Mesenchymal stem cell (in vitro differentiated cells and primary cell): ENCODE results near the gene CBX4.

ENCODE experiments used
- DNase-seq: peaks from one replicate; pipeline ENCODE4 v3.0.0-alpha.2; 2013
- H2AFZ ChIP-seq: one replicate; pipeline ENCODE4 v1.6.1; 2013; ENCODE audit warnings: low read depth, mild to moderate bottlenecking, control low read depth, inconsistent platforms, low read length, moderate library complexity
- H2AK5ac ChIP-seq: 2 replicates; pipeline ENCODE4 v1.6.1; 2013; ENCODE audit warnings: low read length, moderate library complexity, mild to moderate bottlenecking, inconsistent platforms; ENCODE audit not compliant: severe bottlenecking
- H2BK120ac ChIP-seq: one replicate; pipeline ENCODE4 v1.6.1; 2013; ENCODE audit warnings: low read depth, mild to moderate bottlenecking, inconsistent platforms, low read length, moderate library complexity
- H2BK12ac ChIP-seq, 2 experiments: one replicate each; pipeline ENCODE4 v1.6.1; 2013; ENCODE audit warnings: inconsistent platforms in 2 of 2, low read length in 2 of 2, mild to moderate bottlenecking in 2 of 2, moderate library complexity in 2 of 2, control low read depth in 1 of 2
- H2BK15ac ChIP-seq: one replicate; pipeline ENCODE4 v1.6.1; 2013; ENCODE audit warnings: mild to moderate bottlenecking, low read depth, inconsistent platforms; ENCODE audit not compliant: poor library complexity, severe bottlenecking
- H2BK5ac ChIP-seq: 2 replicates; pipeline ENCODE4 v1.6.1; 2013; ENCODE audit warnings: low read depth, mild to moderate bottlenecking, low read length, control low read depth, inconsistent platforms; ENCODE audit not compliant: poor library complexity, severe bottlenecking
- H3K14ac ChIP-seq, 2 experiments: one replicate each; pipeline ENCODE4 v1.6.1; 2013; ENCODE audit warnings: inconsistent platforms in 2 of 2, low read length in 2 of 2, control low read depth in 1 of 2, mild to moderate bottlenecking in 1 of 2, moderate library complexity in 1 of 2
- H3K18ac ChIP-seq, 2 experiments: one replicate each; pipeline ENCODE4 v1.6.1; 2013; ENCODE audit warnings: inconsistent platforms in 2 of 2, low read length in 2 of 2, control low read depth in 1 of 2, low read depth in 1 of 2, mild to moderate bottlenecking in 1 of 2
- H3K23ac ChIP-seq, 2 experiments: one replicate each; pipeline ENCODE4 v1.6.1; 2013; ENCODE audit warnings: inconsistent platforms in 2 of 2, low read length in 2 of 2, mild to moderate bottlenecking in 2 of 2, moderate library complexity in 2 of 2, control low read depth in 1 of 2
- H3K27ac ChIP-seq: 2 replicates; pipeline ENCODE4 v1.5.1; 2013; ENCODE audit warnings: mild to moderate bottlenecking, moderate library complexity, low read length, control low read depth, inconsistent platforms; ENCODE audit not compliant: poor library complexity, severe bottlenecking
- H3K27me3 ChIP-seq, 2 experiments: 2 replicates each; pipeline versions ENCODE4 v1.6.1 to v1.7.0; 2013; ENCODE audit warnings: low read length in 2 of 2, mild to moderate bottlenecking in 2 of 2, moderate library complexity in 2 of 2, control low read depth in 1 of 2, inconsistent platforms in 1 of 2; ENCODE audit not compliant: control insufficient read depth in 1 of 2, insufficient read depth in 1 of 2
- H3K36me3 ChIP-seq, 2 experiments: 2 replicates each; pipeline versions ENCODE4 v1.6.1 to v1.7.0; 2013; ENCODE audit warnings: low read length in 2 of 2, control low read depth in 1 of 2, inconsistent platforms in 1 of 2, low read depth in 1 of 2, mild to moderate bottlenecking in 1 of 2; ENCODE audit not compliant: insufficient read depth in 2 of 2, control insufficient read depth in 1 of 2
- H3K4ac ChIP-seq, 2 experiments: one replicate each; pipeline ENCODE4 v1.6.1; 2013; ENCODE audit warnings: inconsistent platforms in 2 of 2, low read length in 2 of 2, mild to moderate bottlenecking in 2 of 2, moderate library complexity in 2 of 2, control low read depth in 1 of 2, low read depth in 1 of 2
- H3K4me1 ChIP-seq: 2 replicates; pipeline ENCODE4 v1.6.1; 2013; ENCODE audit warnings: low read depth, low read length, control low read depth; ENCODE audit not compliant: control insufficient read depth, insufficient read depth
- H3K4me2 ChIP-seq: 2 replicates; pipeline ENCODE4 v1.6.1; 2013; ENCODE audit warnings: low read length, mild to moderate bottlenecking, inconsistent platforms; ENCODE audit not compliant: poor library complexity, severe bottlenecking
- H3K4me3 ChIP-seq, 2 experiments: 2 replicates each; pipeline versions ENCODE4 v1.5.1 to v1.7.0; 2013; ENCODE audit warnings: low read length in 2 of 2, mild to moderate bottlenecking in 2 of 2, control low read depth in 1 of 2, low read depth in 1 of 2; ENCODE audit not compliant: insufficient read depth in 1 of 2
- H3K79me1 ChIP-seq: replicated peaks from 2 replicates; pipeline ENCODE4 v1.6.1; 2013; ENCODE audit warnings: mild to moderate bottlenecking, control low read depth, low read length, inconsistent platforms; ENCODE audit not compliant: poor library complexity, severe bottlenecking
- H3K9ac ChIP-seq: 2 replicates; pipeline ENCODE4 v1.7.0; 2013; ENCODE audit warnings: mild to moderate bottlenecking, low read length, moderate library complexity
- H3K9me3 ChIP-seq: 2 replicates; pipeline ENCODE4 v1.7.0; 2013; ENCODE audit warnings: mild to moderate bottlenecking, low read length; ENCODE audit not compliant: control insufficient read depth
- H4K8ac ChIP-seq: one replicate; pipeline ENCODE4 v1.6.1; 2013; ENCODE audit warnings: inconsistent platforms, mild to moderate bottlenecking, low read length, moderate library complexity
- H4K91ac ChIP-seq: one replicate; pipeline ENCODE4 v1.6.1; 2013; ENCODE audit warnings: mild to moderate bottlenecking, low read length, inconsistent platforms
- WGBS: methylation state at CpG from one replicate; pipeline ENCODE4 v1.1.7; 2013; ENCODE audit warnings: mixed read lengths; 5-methylcytosine and 5-hydroxymethylcytosine counted together

CBX4 gene

DNA sequence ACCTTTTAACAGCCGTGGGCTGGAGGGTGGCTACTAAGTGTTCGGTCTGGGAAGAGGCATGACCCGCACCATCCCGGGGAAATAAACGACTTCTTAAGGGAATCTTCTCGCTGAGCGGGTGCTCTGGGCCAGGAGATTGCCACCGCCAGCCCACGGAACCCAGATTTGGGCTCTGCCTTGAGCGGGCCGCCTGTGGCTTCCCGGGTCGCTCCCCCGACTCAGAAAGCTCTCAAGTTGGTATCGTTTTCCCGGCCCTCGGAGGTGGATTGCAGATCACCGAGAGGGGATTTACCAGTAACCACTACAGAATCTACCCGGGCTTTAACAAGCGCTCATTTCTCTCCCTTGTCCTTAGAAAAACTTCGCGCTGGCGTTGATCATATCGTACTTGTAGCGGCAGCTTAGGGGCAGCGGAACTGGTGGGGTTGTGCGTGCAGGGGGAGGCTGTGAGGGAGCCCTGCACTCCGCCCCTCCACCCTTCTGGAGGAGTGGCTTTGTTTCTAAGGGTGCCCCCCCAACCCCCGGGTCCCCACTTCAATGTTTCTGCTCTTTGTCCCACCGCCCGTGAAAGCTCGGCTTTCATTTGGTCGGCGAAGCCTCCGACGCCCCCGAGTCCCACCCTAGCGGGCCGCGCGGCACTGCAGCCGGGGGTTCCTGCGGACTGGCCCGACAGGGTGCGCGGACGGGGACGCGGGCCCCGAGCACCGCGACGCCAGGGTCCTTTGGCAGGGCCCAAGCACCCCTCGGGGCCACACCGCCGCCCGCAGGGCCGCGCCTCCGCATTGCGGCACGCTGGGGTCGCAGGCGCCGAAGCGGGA, 3.6 kb upstream of the CBX4 start:
- Histone ChIP-seq H3K18ac (peak overlapping the region; percentile 64 to 98), H3K79me1 (peaks cover 2% of the 10 kb centered on the region), H3K4me3 (peak overlapping the region; percentile 53 to 72), H3K4me1 (peaks cover 44% of the 10 kb centered on the region), H2BK5ac (no peak overlapping the region), H3K27ac (no peak overlapping the region), H3K4me2 (peak overlapping the region; percentile 75), H3K9me3 (no peaks in the 10 kb centered on the region), H2BK120ac (no peak overlapping the region), H3K14ac (peak overlapping the region in 1 of 2 experiments; percentile 47), H2BK12ac (peak overlapping the region; percentile 39 to 61), H4K8ac (peak overlapping the region; percentile 38), H3K36me3 (no peaks in the 10 kb centered on the region), H4K91ac (no peak overlapping the region), H3K4ac (peak overlapping the region in 1 of 2 experiments; percentile 64), H2AFZ (no peak overlapping the region), H2BK15ac (peak overlapping the region; percentile 89), H3K27me3 (peaks cover 35 to 38% of the 10 kb centered on the region in 2 experiments), H3K9ac (no peak overlapping the region), H3K23ac (peak overlapping the region in 1 of 2 experiments; percentile 81), H2AK5ac (no peak overlapping the region)
- peak; percentile 59 for DNase-seq
- 1% methylated on average over 51 of the region's 66 CpGs for WGBS

DNA sequence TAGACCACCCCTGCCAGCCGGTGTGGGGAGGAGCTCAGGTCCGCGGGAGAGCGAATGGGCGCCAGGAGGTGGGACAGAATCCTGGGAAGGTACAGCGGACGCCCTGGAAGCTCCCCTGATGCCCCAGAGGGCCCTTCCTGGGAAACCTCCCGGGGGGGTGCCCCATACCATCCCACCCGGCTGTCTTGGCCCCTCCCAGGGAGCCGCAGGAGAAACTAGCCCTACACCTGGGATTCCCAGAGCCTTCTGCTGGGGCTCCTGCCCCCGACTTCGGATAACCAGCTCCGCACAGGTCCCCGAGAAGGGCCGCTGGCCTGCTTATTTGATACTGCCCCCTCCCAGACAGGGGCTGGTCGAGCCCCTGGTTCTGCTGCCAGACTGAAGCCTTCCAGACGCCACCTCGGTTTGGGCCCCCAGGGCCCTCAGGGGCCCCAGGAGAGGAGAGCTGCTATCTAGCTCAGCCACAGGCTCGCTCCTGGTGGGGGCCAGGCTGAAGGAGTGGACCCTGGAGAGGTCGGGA, 3.0 kb upstream of the CBX4 start:
- Histone ChIP-seq H2BK5ac (no peak overlapping the region), H3K4me3 (no peak overlapping the region), H3K27me3 (peaks cover 34% of the 10 kb centered on the region in 2 experiments), H2BK15ac (peak overlapping the region; percentile 80), H2AFZ (no peak overlapping the region), H3K4me2 (no peak overlapping the region), H3K14ac (no peak overlapping the region), H3K18ac (no peak overlapping the region), H3K9me3 (no peaks in the 10 kb centered on the region), H3K79me1 (peaks cover 8% of the 10 kb centered on the region), H3K23ac (no peak overlapping the region), H3K27ac (no peak overlapping the region), H2BK120ac (no peak overlapping the region), H3K9ac (no peak overlapping the region), H4K91ac (no peak overlapping the region), H3K4ac (no peak overlapping the region), H2BK12ac (no peak overlapping the region), H2AK5ac (no peak overlapping the region), H3K4me1 (peaks cover 50% of the 10 kb centered on the region), H4K8ac (no peak overlapping the region), H3K36me3 (peaks cover 0 to 4% of the 10 kb centered on the region in 2 experiments)
- 3% methylated on average over 20 of the region's 20 CpGs for WGBS
- no peak for DNase-seq

GRCh38 chr17:79841369-79842135, 2.3 kb upstream of the CBX4 start:
- no peak overlapping the region for H2AFZ ChIP-seq
- peak overlapping the region; percentile 80 for H2BK15ac ChIP-seq
- H3K9me3 ChIP-seq, result no peaks in the 10 kb centered on the region
- no peak overlapping the region for H3K27ac ChIP-seq
- no peak overlapping the region for H4K8ac ChIP-seq
- peak overlapping the region in 1 of 2 experiments; percentile 45 for H3K14ac ChIP-seq
- no peak overlapping the region for H3K4me2 ChIP-seq
- no peak overlapping the region for H2BK5ac ChIP-seq
- peaks cover 34% of the 10 kb centered on the region in 2 experiments for H3K27me3 ChIP-seq
- peaks cover 0 to 8% of the 10 kb centered on the region in 2 experiments for H3K36me3 ChIP-seq
- no peak overlapping the region for H3K4ac ChIP-seq
- H3K79me1 ChIP-seq, result peaks cover 14% of the 10 kb centered on the region
- peak overlapping the region; percentile 39 for H4K91ac ChIP-seq
- no peak for DNase-seq
- peaks cover 57% of the 10 kb centered on the region for H3K4me1 ChIP-seq
- no peak overlapping the region for H3K9ac ChIP-seq
- peak overlapping the region in 1 of 2 experiments; percentile 2 for H3K4me3 ChIP-seq
- no peak overlapping the region for H3K23ac ChIP-seq
- peak overlapping the region in 1 of 2 experiments; percentile 76 for H3K18ac ChIP-seq
- peak overlapping the region in 1 of 2 experiments; percentile 40 for H2BK12ac ChIP-seq
- no peak overlapping the region for H2AK5ac ChIP-seq
- H2BK120ac ChIP-seq, result no peak overlapping the region
- WGBS, result 5% methylated on average over 51 of the region's 55 CpGs

- Histone ChIP-seq H2BK12ac (peak overlapping the region; percentile 88 to 93), H3K36me3 (peaks cover 0 to 12% of the 10 kb centered on the region in 2 experiments), H3K4me1 (peaks cover 63% of the 10 kb centered on the region), H3K9ac (no peak overlapping the region), H4K8ac (no peak overlapping the region), H3K9me3 (no peaks in the 10 kb centered on the region), H2AFZ (no peak overlapping the region), H4K91ac (peak overlapping the region; percentile 39), H3K27me3 (peaks cover 34% of the 10 kb centered on the region in 2 experiments), H2BK120ac (no peak overlapping the region), H3K18ac (peak overlapping the region in 1 of 2 experiments; percentile 9), H3K27ac (no peak overlapping the region), H2BK5ac (no peak overlapping the region), H3K79me1 (peaks cover 20% of the 10 kb centered on the region), H3K4me2 (no peak overlapping the region), H3K4ac (no peak overlapping the region), H3K23ac (peak overlapping the region; percentile 90 to 94), H3K14ac (no peak overlapping the region), H2BK15ac (peak overlapping the region; percentile 77), H3K4me3 (peak overlapping the region in 1 of 2 experiments; percentile 2), H2AK5ac (no peak overlapping the region)
- 6% methylated on average over 19 of the region's 19 CpGs for WGBS
- no peak for DNase-seq
These were observed 1.7 kb upstream of the CBX4 start for GRCh38 chr17:79840989-79841286.
